HepG2 (cell line): ENCODE data around the gene SLC6A8. TPM values are rescaled to one million over a fixed set of nuclear protein-coding genes. Genes with fewer than 3 reads are reported as not detected.

ENCODE experiments used
- ARHGAP35 ChIP-seq: sonication (generic); formaldehyde crosslinking; IDR thresholded peaks from 2 replicates; pipeline ENCODE4 v1.9.0; 2022; ENCODE audit warnings: mild to moderate bottlenecking, inconsistent platforms, moderate library complexity, missing genetic modification reagents, borderline replicate concordance
- CCAR2 ChIP-seq: fragments of 200-400 bp; formaldehyde crosslinking; optimal IDR thresholded peaks from 2 replicates; pipeline ENCODE3; 2018; ENCODE audit warnings: low read depth, mild to moderate bottlenecking, low read length, moderate library complexity
- FOXP1 ChIP-seq, 2 experiments: fragments of 450-650 bp in 1 of 2; IDR thresholded peaks; 2 replicates each; pipeline ENCODE4 v1.6.1; 2017 to 2018; ENCODE audit warnings: antibody characterized with exemption in 1 of 2
- HNRNPK ChIP-seq: fragments of 200-400 bp; formaldehyde crosslinking; IDR thresholded peaks from 2 replicates; pipeline ENCODE4 v1.6.1; 2018; ENCODE audit warnings: low read length, low read depth, moderate library complexity, mild to moderate bottlenecking; ENCODE audit not compliant: poor library complexity, severe bottlenecking
- HNRNPL ChIP-seq: fragments of 200-400 bp; formaldehyde crosslinking; IDR thresholded peaks from 2 replicates; pipeline ENCODE4 v1.6.1; 2017; ENCODE audit warnings: mild to moderate bottlenecking, low read depth, low read length
- ISX ChIP-seq: sonication (generic); formaldehyde crosslinking; conservative IDR thresholded peaks from 2 replicates; pipeline ENCODE4 v1.5.0; 2020; ENCODE audit warnings: missing genetic modification reagents
- JDP2 ChIP-seq: sonication (generic); formaldehyde crosslinking; IDR thresholded peaks from 2 replicates; pipeline ENCODE4 v1.8.1; 2022; ENCODE audit warnings: missing genetic modification reagents, borderline replicate concordance
- KLF15 ChIP-seq: sonication (generic); formaldehyde crosslinking; IDR thresholded peaks from 2 replicates; pipeline ENCODE4 v1.8.1; 2023; ENCODE audit warnings: borderline replicate concordance, mild to moderate bottlenecking, inconsistent platforms, missing genetic modification reagents, mixed read lengths
- MED1 ChIP-seq: sonication (generic); formaldehyde crosslinking; IDR thresholded peaks from 2 replicates; pipeline ENCODE4 v1.4.0; 2020; ENCODE audit warnings: missing genetic modification reagents
- PCBP1 ChIP-seq: fragments of 200-400 bp; formaldehyde crosslinking; IDR thresholded peaks from 2 replicates; pipeline ENCODE4 v1.6.1; 2017; ENCODE audit warnings: mild to moderate bottlenecking, low read depth, low read length, borderline replicate concordance
- PITX1 ChIP-seq: sonication (generic); formaldehyde crosslinking; IDR thresholded peaks from 2 replicates; pipeline ENCODE4 v1.5.1; 2020; ENCODE audit warnings: mild to moderate bottlenecking, missing genetic modification reagents
- POGZ ChIP-seq: sonication (generic); formaldehyde crosslinking; IDR thresholded peaks from 2 replicates; pipeline ENCODE4 v1.4.0; 2020; ENCODE audit warnings: mild to moderate bottlenecking, missing genetic modification reagents
- TBP ChIP-seq: sonication (generic); formaldehyde crosslinking; IDR thresholded peaks from 2 replicates; pipeline ENCODE4 v1.5.0; 2020; ENCODE audit warnings: missing genetic modification reagents
- TCF12 ChIP-seq, 2 experiments: fragments of 450-650 bp in 1 of 2; sonication (generic) in 1 of 2; formaldehyde crosslinking in 1 of 2; IDR thresholded peaks; 2 replicates each; pipeline versions ENCODE4 v1.6.1 to v1.8.0; 2017 to 2022; ENCODE audit warnings: antibody characterized with exemption in 1 of 2, mild to moderate bottlenecking in 1 of 2, missing genetic modification reagents in 1 of 2, moderate library complexity in 1 of 2
- TCF7L2 ChIP-seq: IDR thresholded peaks from 2 replicates; pipeline ENCODE4 v1.6.1; 2011; ENCODE audit warnings: mild to moderate bottlenecking, low read depth, low read length, moderate library complexity
- WIZ ChIP-seq: sonication (generic); formaldehyde crosslinking; IDR thresholded peaks from 2 replicates; pipeline ENCODE4 v1.5.1; 2020; ENCODE audit warnings: mild to moderate bottlenecking, missing genetic modification reagents
- ZFP82 ChIP-seq: sonication (generic); formaldehyde crosslinking; IDR thresholded peaks from 2 replicates; pipeline ENCODE4 v1.5.1; 2020; ENCODE audit warnings: mild to moderate bottlenecking, missing genetic modification reagents, borderline replicate concordance
- ZNF121 ChIP-seq: sonication (generic); formaldehyde crosslinking; IDR thresholded peaks from 2 replicates; pipeline ENCODE4 v1.5.0; 2020; ENCODE audit warnings: mild to moderate bottlenecking, missing genetic modification reagents
- ZNF660 ChIP-seq: sonication (generic); formaldehyde crosslinking; IDR thresholded peaks from 2 replicates; pipeline ENCODE4 v1.5.1; 2020; ENCODE audit warnings: mild to moderate bottlenecking, low read depth, missing genetic modification reagents, borderline replicate concordance
- ZNF792 ChIP-seq: IDR thresholded peaks from 2 replicates; pipeline ENCODE4 v1.6.1; 2016
- polyA plus RNA-seq, 8 experiments: library from polyadenylated mRNA; depleted of rRNA in 3 of 8; stranded (reverse) in 7 of 8; unstranded in 1 of 8; fragments of >200 nt; fragmentation: Illumina TruSeq in 4 of 8; extraction: Trizol in 4 of 8; gene quantifications; 2 replicates each; pipeline versions ENCODE4 v1.2.1 to v1.2.3, GENCODE V29; 2011 to 2016; ENCODE audit warnings: low read depth in 4 of 8, missing spikeins in 1 of 8, mixed read lengths in 1 of 8; ENCODE audit not compliant: insufficient read depth in 1 of 8
- total RNA-seq, 5 experiments: library from RNA; depleted of rRNA; stranded (reverse); fragments of >200 nt; fragmentation: Illumina TruSeq; extraction: Trizol; gene quantifications; 2 replicates each; pipeline ENCODE4 v1.2.3, GENCODE V29; 2016; ENCODE audit warnings: low read depth in 1 of 5
- TF ChIP-seq, protein P1 (sequence below): sonication (generic); formaldehyde crosslinking; conservative IDR thresholded peaks from 2 replicates; pipeline ENCODE4 v1.8.0; 2022; ENCODE audit warnings: mild to moderate bottlenecking, moderate library complexity, missing genetic modification reagents
- TF ChIP-seq, protein P2 (sequence below): sonication (generic); formaldehyde crosslinking; IDR thresholded peaks from 2 replicates; pipeline ENCODE4 v1.5.0; 2020; ENCODE audit warnings: mild to moderate bottlenecking, missing genetic modification reagents, borderline replicate concordance
- TF ChIP-seq, protein P3 (sequence below): IDR thresholded peaks from 2 replicates; pipeline ENCODE4 v1.6.1; 2016; ENCODE audit warnings: control low read depth
- TF ChIP-seq, protein P4 (sequence below): sonication (generic); formaldehyde crosslinking; IDR thresholded peaks from 2 replicates; pipeline ENCODE4 v1.8.1; 2023; ENCODE audit warnings: missing genetic modification reagents, mild to moderate bottlenecking, borderline replicate concordance
- TF ChIP-seq, protein P5 (sequence below): sonication (generic); formaldehyde crosslinking; IDR thresholded peaks from 2 replicates; pipeline ENCODE4 v1.5.0; 2020; ENCODE audit warnings: missing genetic modification reagents

SLC6A8 gene
- total and polyA plus RNA-seq, 2 of the 13 experiments (the other 11 are each of a cell fraction or from before 2014, with no cell fraction given): 13.9 to 176 TPM

DNA sequence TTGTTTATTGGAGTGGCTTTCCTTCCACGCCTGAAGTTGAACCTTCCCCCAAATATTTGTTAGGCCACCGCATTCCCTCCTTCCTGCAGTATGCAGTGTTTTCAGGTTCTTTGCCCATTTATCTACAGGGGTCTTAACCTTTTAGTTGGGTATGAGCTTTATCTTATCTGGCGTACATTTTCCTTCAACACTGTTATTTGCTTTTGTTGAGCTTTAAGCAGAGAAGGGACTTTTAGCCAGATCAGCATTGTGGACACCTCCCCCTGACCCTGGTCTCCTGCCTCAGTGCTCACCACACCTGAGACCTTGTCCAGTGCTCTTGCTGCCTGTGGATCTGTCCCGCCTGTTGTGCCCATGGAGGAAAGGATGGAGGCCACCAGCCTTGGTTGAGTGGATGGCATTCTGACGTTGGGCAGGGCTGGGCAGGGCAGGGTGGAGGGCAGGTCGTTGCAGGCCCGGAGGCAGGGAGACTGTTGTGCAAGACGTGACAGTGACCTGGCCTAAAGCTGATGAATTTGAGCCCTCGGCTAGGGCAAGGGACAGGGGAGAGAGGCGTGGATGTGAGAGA lies 41.7 kb upstream of the SLC6A8 start (continued):
- TF ChIP-seq MED1 (CRISPR knock-in tag) (peak; percentile 80), ISX (CRISPR knock-in tag) (no peak), ZFP82 (CRISPR knock-in tag) (no peak), TBP (CRISPR knock-in tag) (no peak), PITX1 (CRISPR knock-in tag) (peak; percentile 83; the same call in 1 of the 2 replicates), POGZ (CRISPR knock-in tag) (no peak), ZNF121 (CRISPR knock-in tag) (no peak), ARHGAP35 (no peak), TCF7L2 (no peak), KLF15 (CRISPR knock-in tag) (no peak), FOXP1 (IDR thresholded peaks at IDR 0.05) (no peak), FOXP1 (CRISPR knock-in tag; IDR thresholded peaks at IDR 0.05) (peak; percentile 34; the same call in 1 of the 2 replicates), TCF12 (IDR thresholded peaks at IDR 0.05) (no peak), TCF12 (CRISPR knock-in tag; IDR thresholded peaks at IDR 0.05) (no peak), JDP2 (CRISPR knock-in tag) (no peak), WIZ (CRISPR knock-in tag) (no peak), CCAR2 (no peak), HNRNPK (no peak), ZNF792 (no peak), ZNF660 (CRISPR knock-in tag) (no peak), PCBP1 (no peak), HNRNPL (peak; percentile 91)
- TF ChIP-seq, protein P1, sequence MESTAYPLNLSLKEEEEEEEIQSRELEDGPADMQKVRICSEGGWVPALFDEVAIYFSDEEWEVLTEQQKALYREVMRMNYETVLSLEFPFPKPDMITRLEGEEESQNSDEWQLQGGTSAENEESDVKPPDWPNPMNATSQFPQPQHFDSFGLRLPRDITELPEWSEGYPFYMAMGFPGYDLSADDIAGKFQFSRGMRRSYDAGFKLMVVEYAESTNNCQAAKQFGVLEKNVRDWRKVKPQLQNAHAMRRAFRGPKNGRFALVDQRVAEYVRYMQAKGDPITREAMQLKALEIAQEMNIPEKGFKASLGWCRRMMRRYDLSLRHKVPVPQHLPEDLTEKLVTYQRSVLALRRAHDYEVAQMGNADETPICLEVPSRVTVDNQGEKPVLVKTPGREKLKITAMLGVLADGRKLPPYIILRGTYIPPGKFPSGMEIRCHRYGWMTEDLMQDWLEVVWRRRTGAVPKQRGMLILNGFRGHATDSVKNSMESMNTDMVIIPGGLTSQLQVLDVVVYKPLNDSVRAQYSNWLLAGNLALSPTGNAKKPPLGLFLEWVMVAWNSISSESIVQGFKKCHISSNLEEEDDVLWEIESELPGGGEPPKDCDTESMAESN: no peak; the same call in 1 of the 2 replicates
- TF ChIP-seq, protein P2, sequence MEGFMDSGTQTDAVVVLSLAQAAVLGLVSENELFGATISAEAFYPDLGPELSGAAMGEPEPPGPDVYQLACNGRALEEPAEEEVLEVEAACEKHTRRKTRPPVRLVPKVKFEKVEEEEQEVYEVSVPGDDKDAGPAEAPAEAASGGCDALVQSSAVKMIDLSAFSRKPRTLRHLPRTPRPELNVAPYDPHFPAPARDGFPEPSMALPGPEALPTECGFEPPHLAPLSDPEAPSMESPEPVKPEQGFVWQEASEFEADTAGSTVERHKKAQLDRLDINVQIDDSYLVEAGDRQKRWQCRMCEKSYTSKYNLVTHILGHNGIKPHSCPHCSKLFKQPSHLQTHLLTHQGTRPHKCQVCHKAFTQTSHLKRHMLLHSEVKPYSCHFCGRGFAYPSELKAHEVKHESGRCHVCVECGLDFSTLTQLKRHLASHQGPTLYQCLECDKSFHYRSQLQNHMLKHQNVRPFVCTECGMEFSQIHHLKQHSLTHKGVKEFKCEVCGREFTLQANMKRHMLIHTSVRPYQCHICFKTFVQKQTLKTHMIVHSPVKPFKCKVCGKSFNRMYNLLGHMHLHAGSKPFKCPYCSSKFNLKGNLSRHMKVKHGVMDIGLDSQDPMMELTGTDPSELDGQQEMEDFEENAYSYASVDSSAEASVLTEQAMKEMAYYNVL (CRISPR knock-in tag): no peak
- TF ChIP-seq, protein P3, sequence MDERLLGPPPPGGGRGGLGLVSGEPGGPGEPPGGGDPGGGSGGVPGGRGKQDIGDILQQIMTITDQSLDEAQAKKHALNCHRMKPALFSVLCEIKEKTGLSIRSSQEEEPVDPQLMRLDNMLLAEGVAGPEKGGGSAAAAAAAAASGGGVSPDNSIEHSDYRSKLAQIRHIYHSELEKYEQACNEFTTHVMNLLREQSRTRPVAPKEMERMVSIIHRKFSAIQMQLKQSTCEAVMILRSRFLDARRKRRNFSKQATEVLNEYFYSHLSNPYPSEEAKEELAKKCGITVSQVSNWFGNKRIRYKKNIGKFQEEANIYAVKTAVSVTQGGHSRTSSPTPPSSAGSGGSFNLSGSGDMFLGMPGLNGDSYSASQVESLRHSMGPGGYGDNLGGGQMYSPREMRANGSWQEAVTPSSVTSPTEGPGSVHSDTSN (CRISPR knock-in tag): no peak
- TF ChIP-seq, protein P4, sequence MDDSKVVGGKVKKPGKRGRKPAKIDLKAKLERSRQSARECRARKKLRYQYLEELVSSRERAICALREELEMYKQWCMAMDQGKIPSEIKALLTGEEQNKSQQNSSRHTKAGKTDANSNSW: no peak
- TF ChIP-seq, protein P5, sequence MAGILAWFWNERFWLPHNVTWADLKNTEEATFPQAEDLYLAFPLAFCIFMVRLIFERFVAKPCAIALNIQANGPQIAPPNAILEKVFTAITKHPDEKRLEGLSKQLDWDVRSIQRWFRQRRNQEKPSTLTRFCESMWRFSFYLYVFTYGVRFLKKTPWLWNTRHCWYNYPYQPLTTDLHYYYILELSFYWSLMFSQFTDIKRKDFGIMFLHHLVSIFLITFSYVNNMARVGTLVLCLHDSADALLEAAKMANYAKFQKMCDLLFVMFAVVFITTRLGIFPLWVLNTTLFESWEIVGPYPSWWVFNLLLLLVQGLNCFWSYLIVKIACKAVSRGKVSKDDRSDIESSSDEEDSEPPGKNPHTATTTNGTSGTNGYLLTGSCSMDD (CRISPR knock-in tag): no peak
